Effector CD4-positive, alpha-beta T cell (primary cell): Measurements from ENCODE around the gene XYLT1.
"Not testable (repeated sequence)": the region's sequence is repeated elsewhere in the genome, so short reads cannot be mapped to it uniquely, and the experiment has no call there.

Source experiments
- DNase-seq: peaks from one replicate; pipeline ENCODE4 v3.0.0-alpha.2; 2020

The XYLT1 gene

GRCh38 chr16:17331071-17331607, 139.6 kb downstream of the XYLT1 start:
- DNase-seq: no peak

DNA sequence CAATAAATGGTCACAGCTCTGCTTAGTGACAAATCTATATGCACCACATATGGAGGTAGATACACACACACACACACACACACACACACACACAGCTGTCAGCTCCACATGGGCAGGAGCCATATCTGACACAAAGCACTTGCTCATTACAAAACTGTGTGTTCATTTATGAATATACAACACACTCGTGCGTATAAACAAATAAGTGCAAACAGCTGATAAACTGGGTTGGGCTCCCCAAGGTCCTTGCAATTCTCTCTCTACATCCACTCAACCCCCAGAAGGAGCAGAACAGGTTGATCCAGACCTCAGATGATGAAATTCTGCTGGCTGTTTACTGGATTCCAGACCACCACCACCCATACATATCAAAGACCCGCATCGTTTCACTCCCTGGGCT, 140.7 kb downstream of the XYLT1 start:
- no peak for DNase-seq

DNA sequence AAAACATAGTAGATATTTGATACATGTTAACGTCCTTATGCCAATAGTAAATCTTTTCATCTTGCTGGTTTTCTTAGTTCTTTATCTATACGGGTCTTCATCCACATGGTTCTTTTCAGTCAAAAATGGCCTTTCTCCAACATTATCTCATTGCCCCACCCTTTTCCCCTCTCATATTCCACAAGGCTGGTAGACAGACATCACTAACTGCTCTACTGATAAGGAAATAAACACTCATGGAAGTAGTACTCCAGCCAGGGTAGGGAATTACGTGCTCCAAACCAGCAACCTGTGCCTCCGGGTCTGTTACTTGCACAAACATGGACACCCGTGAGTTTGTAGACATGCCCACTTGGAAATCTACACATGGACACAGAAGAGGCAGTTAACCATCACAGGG, 141.4 kb downstream of the XYLT1 start:
- no peak for DNase-seq

GRCh38 chr16:17328932-17329331, 141.8 kb downstream of the XYLT1 start:
- no peak for DNase-seq

DNA sequence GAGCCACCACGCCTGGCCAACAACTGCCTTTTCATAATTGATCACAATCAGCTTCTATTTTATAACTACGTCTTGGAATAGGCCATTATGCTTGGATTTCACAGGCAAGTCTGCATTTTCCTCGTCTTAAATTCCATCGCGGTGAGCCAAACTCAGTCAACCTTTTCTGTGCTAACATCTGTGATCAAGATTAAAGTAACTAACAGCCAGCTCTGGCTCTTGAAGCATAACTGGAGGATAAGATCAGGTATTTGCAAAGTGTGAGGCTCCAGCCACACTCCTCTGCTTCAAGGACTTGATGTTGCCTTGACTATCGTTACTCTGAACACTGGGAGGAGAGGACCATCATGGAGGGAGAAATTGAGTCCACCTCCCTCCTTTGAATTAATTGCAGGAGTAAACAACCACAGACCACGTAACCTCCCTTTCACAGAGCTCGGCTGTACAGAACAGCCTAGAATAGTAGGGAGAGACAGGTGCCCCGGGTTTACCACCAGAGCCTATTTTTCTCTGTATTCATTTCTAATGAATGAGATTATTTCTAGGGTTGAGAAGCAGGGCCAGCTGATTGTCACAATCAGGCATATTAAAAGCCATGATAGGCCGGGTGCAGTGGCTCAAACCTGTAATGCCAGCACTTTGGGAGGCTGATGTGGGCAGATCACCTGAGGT, 143.0 kb downstream of the XYLT1 start:
- DNase-seq: no peak

GRCh38 chr16:17325476-17326143, 145.2 kb downstream of the XYLT1 start:
- DNase-seq: no peak

GRCh38 chr16:17324451-17324850, 146.3 kb downstream of the XYLT1 start:
- no peak for DNase-seq

GRCh38 chr16:17323171-17323570, 147.6 kb downstream of the XYLT1 start:
- DNase-seq: no peak

GRCh38 chr16:17321824-17322223, 148.9 kb downstream of the XYLT1 start:
- no peak for DNase-seq

- DNase-seq: no peak
These were observed 150.8 kb downstream of the XYLT1 start for GRCh38 chr16:17320009-17320408.

DNA sequence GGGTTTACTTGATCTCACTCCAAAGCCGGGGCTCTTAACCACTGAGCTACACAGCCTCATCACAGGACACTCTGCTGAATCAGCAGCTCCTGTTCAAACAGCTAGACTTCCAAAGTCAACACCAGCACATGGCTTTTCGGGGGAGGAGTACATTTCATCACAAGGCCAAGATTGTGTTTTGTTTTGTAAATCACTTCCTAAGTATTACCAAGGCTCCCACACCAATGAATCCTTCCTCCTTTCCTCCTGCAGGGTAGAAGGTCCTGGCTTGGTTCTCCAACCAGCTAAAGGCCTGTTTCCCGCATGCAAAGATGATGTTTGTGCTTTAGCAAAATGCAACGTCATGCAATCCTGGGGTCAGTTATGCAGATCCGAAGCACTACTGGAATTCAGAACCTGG, 152.5 kb downstream of the XYLT1 start:
- no peak for DNase-seq

DNA sequence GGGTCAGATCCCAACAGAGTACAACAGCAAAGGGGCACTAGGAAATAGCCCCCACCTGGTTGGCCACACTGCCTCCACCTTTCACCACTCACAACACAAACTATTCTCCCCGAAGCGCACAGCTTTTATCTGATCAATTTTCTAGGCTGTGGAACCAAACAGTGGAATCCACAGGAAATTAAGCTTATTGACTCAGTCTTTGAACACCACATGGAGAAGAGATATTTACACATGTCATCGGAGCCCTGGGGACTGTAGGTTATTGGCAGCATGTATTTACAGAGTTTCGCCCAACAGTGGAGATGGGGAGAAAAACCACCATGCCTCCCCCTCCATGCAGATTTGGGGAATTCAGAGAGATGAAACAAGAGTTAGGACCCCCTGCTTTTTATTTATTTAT, 154.8 kb downstream of the XYLT1 start:
- no peak for DNase-seq

DNA sequence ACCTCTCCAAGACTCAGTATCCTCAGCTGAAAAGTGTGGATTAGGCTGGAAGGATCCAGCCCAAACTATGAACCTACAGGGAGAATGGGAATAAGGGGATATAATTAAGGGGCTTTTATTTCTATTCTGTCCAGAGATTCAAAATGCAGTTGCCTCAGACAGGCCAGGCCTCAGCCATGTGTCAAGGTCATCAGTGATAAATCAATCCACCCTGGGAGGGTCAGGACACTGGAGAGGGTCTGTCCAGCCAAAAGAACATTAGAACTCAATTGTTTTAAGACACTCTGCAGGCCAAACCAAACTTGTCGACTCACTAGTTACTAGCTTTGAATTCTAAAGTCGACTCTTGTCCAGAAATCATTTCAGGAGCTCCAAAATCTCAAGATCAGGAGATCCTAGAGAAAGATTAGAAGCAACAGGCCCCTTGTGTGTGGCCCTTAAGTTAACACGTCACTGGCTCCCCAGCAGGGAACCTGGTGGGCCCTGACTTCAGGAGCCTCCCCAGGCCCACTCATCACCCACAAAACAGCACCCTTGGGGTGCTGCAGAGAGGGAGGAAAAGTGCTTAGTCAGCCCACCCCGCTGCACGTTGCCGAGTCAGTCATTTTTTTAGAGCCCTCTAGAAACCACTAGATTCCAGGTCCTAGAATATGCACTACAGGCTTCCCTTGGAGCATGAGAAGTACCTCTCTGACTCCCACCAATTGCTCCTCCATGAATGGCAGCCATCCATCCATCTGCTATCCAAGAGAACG, 156.8 kb downstream of the XYLT1 start:
- DNase-seq: no peak

GRCh38 chr16:17313085-17313611, 157.6 kb downstream of the XYLT1 start:
- no peak for DNase-seq

DNA sequence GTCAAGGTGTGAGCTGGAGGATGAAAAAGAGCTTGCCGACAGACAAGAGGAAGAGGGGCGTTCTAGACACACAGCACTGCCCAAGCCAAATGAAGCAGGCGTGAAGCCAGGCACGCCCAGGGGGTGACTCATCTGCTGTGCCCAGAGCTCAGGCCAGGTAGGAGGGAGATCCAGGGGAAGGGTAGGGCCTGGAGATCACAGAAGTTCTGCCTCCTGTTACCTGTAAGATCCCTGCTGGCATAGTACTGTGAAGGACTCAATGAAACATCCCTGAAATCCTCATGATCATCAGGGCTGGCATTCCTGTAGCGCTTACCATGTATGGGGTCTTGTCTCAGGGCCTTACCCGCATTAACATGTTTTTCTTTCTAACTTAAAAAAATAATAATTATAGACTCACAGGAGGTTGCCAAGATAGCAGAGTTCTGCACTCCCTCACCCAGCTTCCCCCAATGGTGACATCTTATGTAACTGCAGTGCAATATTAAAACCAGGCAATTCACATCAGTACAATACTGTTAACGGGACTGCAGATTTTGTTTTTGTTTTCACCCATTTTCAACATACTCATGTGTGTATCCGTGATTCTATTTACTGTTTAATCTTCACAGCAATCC, 158.6 kb downstream of the XYLT1 start:
- no peak for DNase-seq

DNA sequence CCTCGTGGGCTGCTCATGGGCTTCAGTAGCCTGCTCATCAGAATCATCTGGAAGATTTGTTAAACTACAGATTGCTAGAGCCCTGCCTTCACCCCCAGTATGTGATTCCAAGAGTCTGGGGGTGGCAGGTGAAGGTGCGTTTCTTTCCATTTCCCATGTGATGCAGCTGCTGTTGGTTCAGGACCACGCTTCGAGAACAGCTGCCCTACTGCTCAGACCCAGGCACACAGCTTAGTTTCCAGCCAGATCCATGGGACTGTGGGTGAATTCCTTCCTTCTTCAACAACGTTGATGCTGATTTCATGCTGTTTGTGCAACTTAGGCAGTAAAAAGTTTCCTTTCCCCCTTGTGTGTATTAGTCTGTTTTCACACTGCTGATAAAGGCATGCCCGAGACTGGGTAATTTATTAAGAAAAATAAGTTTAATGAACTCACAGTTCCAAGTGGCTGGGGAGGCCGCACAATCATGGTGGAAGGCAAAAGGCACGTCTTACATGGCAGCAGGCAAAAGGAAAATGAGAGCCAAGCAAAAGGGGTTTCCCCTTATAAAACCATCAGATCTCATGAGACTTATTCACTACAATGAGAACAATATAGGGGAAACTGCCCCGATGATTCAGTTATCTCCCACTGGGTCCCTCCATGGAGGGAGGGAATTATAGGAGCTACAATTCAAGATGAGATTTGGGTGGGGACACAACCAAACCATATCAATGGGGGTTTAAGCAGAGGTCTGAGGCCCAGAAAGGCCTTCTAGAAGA, 159.2 kb downstream of the XYLT1 start:
- no peak for DNase-seq

DNA sequence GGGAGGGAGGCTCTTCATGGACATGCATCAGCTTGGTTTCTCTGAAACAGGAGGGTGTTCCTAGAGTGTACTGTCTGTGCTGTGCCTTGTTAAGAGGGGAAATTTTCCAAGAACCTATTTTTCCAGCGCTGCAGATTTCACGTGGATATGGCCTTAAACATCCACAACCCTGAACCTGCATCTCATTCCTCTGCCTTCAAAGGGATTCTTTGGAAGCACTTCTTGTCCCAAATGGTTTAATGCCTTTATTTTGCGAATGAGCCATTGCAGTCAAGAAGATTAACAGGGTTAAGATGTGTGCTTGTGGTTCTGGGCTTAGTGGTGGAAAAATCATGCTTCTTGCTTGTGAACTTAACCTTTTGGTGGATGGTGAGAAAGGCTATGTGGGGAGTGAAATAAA, 161.2 kb downstream of the XYLT1 start:
- no peak for DNase-seq

GRCh38 chr16:17308186-17308585, 162.6 kb downstream of the XYLT1 start:
- DNase-seq: no peak

DNA sequence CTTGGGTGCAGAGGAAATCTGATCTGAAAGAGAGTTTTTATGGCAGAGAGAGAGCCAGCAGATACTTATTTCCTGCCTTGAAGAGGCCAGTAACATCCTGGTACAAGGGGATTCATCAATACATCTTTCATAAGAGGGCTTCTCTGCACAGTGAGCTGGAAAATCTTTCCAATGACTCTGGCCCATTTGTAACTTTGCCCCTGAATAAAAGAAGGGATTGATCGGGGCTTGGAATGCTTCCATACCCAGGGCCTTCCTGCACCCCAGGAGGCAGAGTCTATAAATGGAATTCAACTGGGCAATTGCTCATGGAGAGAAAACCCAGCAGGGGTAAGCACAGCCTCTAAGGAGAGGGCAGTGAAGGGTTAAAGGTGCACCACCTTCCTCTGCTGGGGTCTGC, 163.3 kb downstream of the XYLT1 start:
- no peak for DNase-seq

GRCh38 chr16:17306745-17307144, 164.0 kb downstream of the XYLT1 start:
- DNase-seq: no peak

- not testable (repeated sequence) for DNase-seq
These were observed 164.5 kb downstream of the XYLT1 start for GRCh38 chr16:17306211-17306610.

- no peak for DNase-seq
These were observed 165.1 kb downstream of the XYLT1 start for GRCh38 chr16:17305694-17306093.
